GM19239 (cell line): ENCODE data around the gene RIPK1.

Experiments
- DNase-seq: peaks from one replicate; pipeline ENCODE4 v3.0.0; 2011; ENCODE audit warnings: low spot score; ENCODE audit not compliant: insufficient read length
- FAIRE-seq: peaks from 2 replicates; lab custom pipeline; 2011; peaks lifted over from hg19 to GRCh38; lab: Jason Lieb, UNC

The RIPK1 gene

DNA sequence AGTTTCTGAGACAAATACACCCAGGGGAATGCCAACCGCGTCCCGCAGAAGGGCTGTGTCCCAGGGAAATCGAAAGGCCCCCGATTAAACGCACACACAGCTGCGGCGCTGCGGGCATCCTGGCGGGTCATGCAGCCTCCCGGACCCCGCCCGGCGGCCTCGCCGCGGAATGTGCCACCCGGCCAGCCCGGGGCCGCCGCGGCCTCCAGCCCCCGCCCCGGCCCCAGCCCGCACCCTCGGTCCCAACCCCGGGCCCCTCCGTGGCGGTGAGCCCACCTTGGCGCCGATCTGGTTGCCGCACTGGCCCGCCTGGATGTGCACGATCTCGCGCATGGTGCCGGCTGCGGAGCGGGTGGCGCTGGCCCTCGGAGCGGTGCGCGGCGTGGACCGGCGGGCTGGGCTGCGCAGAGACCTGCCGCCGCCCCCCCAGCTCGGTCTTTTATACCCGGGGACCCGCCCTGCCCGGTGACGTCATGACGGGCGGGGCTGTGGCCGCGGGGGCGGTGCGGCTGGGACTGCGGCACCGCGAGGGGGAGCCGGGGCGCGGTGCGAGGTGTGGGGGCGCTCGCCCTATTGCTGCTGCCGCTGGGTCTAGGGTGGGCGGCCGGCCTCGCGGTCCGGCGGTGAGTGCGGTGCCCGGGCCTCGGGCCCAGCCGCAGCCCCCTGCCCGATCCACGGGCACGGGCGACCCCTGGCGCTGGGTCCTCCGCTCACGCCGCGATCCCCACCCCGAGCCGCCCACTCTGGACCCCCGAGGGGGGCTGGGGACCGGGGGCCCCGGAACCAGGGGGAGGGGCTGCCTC, 89.0 kb downstream of the RIPK1 start, which contains the start of gene TUBB2A:
Gene TUBB2A, minus strand, starts transcription at position 414 of the 803 bp plus-strand sequence. Its CDS starts 81 bp downstream, at position 333.
- peak; percentile 89 for DNase-seq
- FAIRE-seq = no peak

GRCh38 chr6:3159805-3160781, 91.8 kb downstream of the RIPK1 start:
- no peak for FAIRE-seq
- no peak for DNase-seq

GRCh38 chr6:3162067-3162497, 93.8 kb downstream of the RIPK1 start:
- no peak for FAIRE-seq
- no peak for DNase-seq

- FAIRE-seq (no peak), DNase-seq (peak; percentile 57)
Observed at GRCh38 chr6:3162565-3163247, 94.4 kb downstream of the RIPK1 start.

DNA sequence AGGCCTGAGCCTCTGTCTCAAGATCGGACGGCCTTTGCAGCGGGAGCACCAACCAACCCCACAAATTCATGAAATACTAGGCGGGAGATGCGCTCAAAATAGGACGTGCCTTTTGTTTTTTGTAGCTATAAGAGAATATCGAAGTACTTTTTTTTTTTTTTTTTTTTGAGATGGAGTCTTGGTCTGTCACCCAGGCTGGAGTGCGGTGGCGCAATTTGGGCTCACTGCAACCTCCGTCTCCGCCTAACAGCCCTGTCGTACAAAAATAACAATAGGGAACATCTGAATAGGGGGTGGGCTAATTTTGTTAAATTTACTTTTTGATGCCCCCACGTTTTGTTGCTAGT, 94.9 kb downstream of the RIPK1 start:
- FAIRE-seq (no peak), DNase-seq (no peak)

- DNase-seq (no peak), FAIRE-seq (no peak)
Observed at GRCh38 chr6:3164388-3164787, 96.1 kb downstream of the RIPK1 start.
